HepG2 (cell line): ENCODE data around the gene CMYA5. TPM values are rescaled to one million over a fixed set of nuclear protein-coding genes. Genes with fewer than 3 reads are reported as not detected.

Experiments used
- ATAC-seq: fragments of 200-7000 bp; cut with Tn5 transposase; 3 replicates; pipeline ENCODE4 v1.9.1; 2020; ENCODE audit warnings: mild to moderate bottlenecking, moderate library complexity
- BruUV-seq: library from RNA; stranded (reverse); fragments of 400-500 nt; replicated peaks from 2 replicates; lab custom pipeline; 2021; lab: Mats Ljungman, UMichigan
- CTCF ChIA-PET: fragments of 300-600 bp; formaldehyde crosslinking; extraction: SDS; loops from one replicate; lab custom pipeline; 2021; ENCODE audit warnings: low total read pairs, inconsistent platforms, low intra/inter-chr PET ratio; lab: Yijun Ruan, JAX
- POLR2A ChIA-PET: fragments of 350-600 bp; sonication (Branson Sonifier 250); formaldehyde crosslinking; loops from one replicate; lab custom pipeline; 2020; ENCODE audit warnings: antibody characterized with exemption, inconsistent platforms; lab: Yijun Ruan, JAX
- DNase-seq: peaks from one replicate; pipeline ENCODE4 v3.0.0-alpha.2; 2015; ENCODE audit warnings: low spot score
- FAIRE-seq: peaks from 3 replicates; lab custom pipeline; 2011; peaks lifted over from hg19 to GRCh38; lab: Jason Lieb, UNC
- H2AFZ ChIP-seq: one replicate; pipeline ENCODE4 v1.6.1; 2011; ENCODE audit warnings: low read length, inconsistent platforms
- H3K27ac ChIP-seq: fragments of 300-600 bp; 3 replicates; pipeline ENCODE4 v1.8.0; 2011; ENCODE audit warnings: mixed run types, mild to moderate bottlenecking, mixed read lengths, low read length, inconsistent platforms; ENCODE audit not compliant: insufficient read depth; ENCODE audit errors: extremely low read length
- H3K27me3 ChIP-seq, 2 experiments: fragments of 200-600 bp in 1 of 2; 2 replicates in 1 of 2; 3 replicates in 1 of 2; pipeline versions ENCODE4 v1.6.0 to v1.8.0; 2011; ENCODE audit warnings: low read length in 2 of 2, mild to moderate bottlenecking in 2 of 2, moderate library complexity in 2 of 2, inconsistent platforms in 1 of 2; ENCODE audit not compliant: insufficient read depth in 2 of 2, control insufficient read depth in 1 of 2
- H3K36me3 ChIP-seq, 2 experiments: fragments of 200-600 bp in 1 of 2; replicated peaks in 1 of 2; 2 replicates in 1 of 2; 3 replicates in 1 of 2; pipeline versions ENCODE4 v1.5.1 to v1.8.0; 2011; ENCODE audit warnings: low read length in 2 of 2, inconsistent platforms in 1 of 2; ENCODE audit not compliant: insufficient read depth in 2 of 2, control insufficient read depth in 1 of 2
- H3K4me1 ChIP-seq: 2 replicates; pipeline ENCODE4 v1.5.1; 2012; ENCODE audit warnings: low read length, inconsistent platforms; ENCODE audit not compliant: insufficient read depth
- H3K4me2 ChIP-seq: 2 replicates; pipeline ENCODE4 v1.6.0; 2011; ENCODE audit warnings: low read depth, low read length, inconsistent platforms
- H3K4me3 ChIP-seq, 3 experiments: fragments of 200-600 bp in 1 of 3; sonication (generic), shearing (Covaris generic) in 1 of 3; replicated peaks in 1 of 3; 2 replicates each; pipeline ENCODE4 v1.5.1; 2011 to 2016; ENCODE audit warnings: low read length in 3 of 3, inconsistent platforms in 2 of 3, low read depth in 2 of 3, mild to moderate bottlenecking in 2 of 3, control low read depth in 1 of 3, mixed read lengths in 1 of 3; ENCODE audit not compliant: insufficient read depth in 1 of 3
- H3K79me2 ChIP-seq: one replicate; pipeline ENCODE4 v1.6.1; 2011; ENCODE audit warnings: low read length, inconsistent platforms; ENCODE audit not compliant: insufficient read depth
- H3K9ac ChIP-seq: 2 replicates; pipeline ENCODE4 v1.6.0; 2011; ENCODE audit warnings: mild to moderate bottlenecking, low read depth, low read length, inconsistent platforms; ENCODE audit not compliant: insufficient read depth
- H3K9me3 ChIP-seq: 2 replicates; pipeline ENCODE4 v1.5.1; 2012; ENCODE audit warnings: mild to moderate bottlenecking, low read length
- H4K20me1 ChIP-seq: 2 replicates; pipeline ENCODE4 v1.6.0; 2011; ENCODE audit warnings: inconsistent platforms, mild to moderate bottlenecking, low read length, moderate library complexity; ENCODE audit not compliant: insufficient read depth
- RARA ChIP-seq: IDR thresholded peaks from 2 replicates; pipeline ENCODE4 v1.6.1; 2016; ENCODE audit warnings: missing genetic modification reagents, missing compliant biosample characterization
- SAFB2 ChIP-seq: sonication (generic); formaldehyde crosslinking; IDR thresholded peaks from 2 replicates; pipeline ENCODE4 v1.5.1; 2020; ENCODE audit warnings: missing genetic modification reagents, low read depth, mild to moderate bottlenecking, borderline replicate concordance
- THAP7 ChIP-seq: sonication (generic); formaldehyde crosslinking; IDR thresholded peaks from 2 replicates; pipeline ENCODE4 v1.8.1; 2023; ENCODE audit warnings: mild to moderate bottlenecking, missing genetic modification reagents
- ZBTB25 ChIP-seq: IDR thresholded peaks from 2 replicates; pipeline ENCODE4 v1.6.1; 2018; ENCODE audit warnings: missing genetic modification reagents
- ZFP36 ChIP-seq: fragments of 150-350 bp; IDR thresholded peaks from 2 replicates; pipeline ENCODE4 v1.6.1; 2018; ENCODE audit warnings: borderline replicate concordance, low read length, low read depth; ENCODE audit not compliant: partially characterized antibody
- ZFP90 ChIP-seq: sonication (generic); formaldehyde crosslinking; IDR thresholded peaks from 2 replicates; pipeline ENCODE4 v1.8.0; 2022; ENCODE audit warnings: missing genetic modification reagents, mild to moderate bottlenecking, inconsistent platforms, borderline replicate concordance
- ZNF251 ChIP-seq: sonication (generic); formaldehyde crosslinking; IDR thresholded peaks from 2 replicates; pipeline ENCODE4 v1.9.0; 2021; ENCODE audit warnings: mild to moderate bottlenecking, missing genetic modification reagents
- ZNF44 ChIP-seq: sonication (generic); formaldehyde crosslinking; IDR thresholded peaks from 2 replicates; pipeline ENCODE4 v1.5.1; 2020; ENCODE audit warnings: mild to moderate bottlenecking, missing genetic modification reagents
- ZNF646 ChIP-seq: sonication (generic); formaldehyde crosslinking; IDR thresholded peaks from 2 replicates; pipeline ENCODE4 v1.9.0; 2021; ENCODE audit warnings: mild to moderate bottlenecking, missing genetic modification reagents
- ZSCAN9 ChIP-seq: IDR thresholded peaks from 2 replicates; pipeline ENCODE4 v1.6.1; 2016; ENCODE audit warnings: borderline replicate concordance
- ZXDC ChIP-seq: sonication (generic); formaldehyde crosslinking; IDR thresholded peaks from 2 replicates; pipeline ENCODE4 v1.5.0; 2020; ENCODE audit warnings: mild to moderate bottlenecking, missing genetic modification reagents
- WGBS: methylation state at CpG from one replicate; pipeline ENCODE4 v1.1.6; 2017; ENCODE audit warnings: low lambda C conversion rate; 5-methylcytosine and 5-hydroxymethylcytosine counted together
- in situ Hi-C: cut with HindIII; loops from 2 replicates; pipeline ENCODE4 v1.10.0; 2017; ENCODE audit warnings: low pct_unique_long_range_greater_than_20kb; ENCODE audit not compliant: extremely low pct_ligation_motif_present
- intact Hi-C: fragments of 100-400 bp; cut with micrococcal nuclease; formaldehyde crosslinking; loops from one replicate; pipeline ENCODE4 v1.10.0; 2022; ENCODE audit not compliant: unreplicated experiment
- polyA plus RNA-seq, 8 experiments: library from polyadenylated mRNA; depleted of rRNA in 3 of 8; stranded (reverse) in 7 of 8; unstranded in 1 of 8; fragments of >200 nt; fragmentation: Illumina TruSeq in 4 of 8; extraction: Trizol in 4 of 8; gene quantifications; 2 replicates each; pipeline versions ENCODE4 v1.2.1 to v1.2.3, GENCODE V29; 2011 to 2016; ENCODE audit warnings: low read depth in 4 of 8, missing spikeins in 1 of 8, mixed read lengths in 1 of 8; ENCODE audit not compliant: insufficient read depth in 1 of 8
- total RNA-seq, 5 experiments: library from RNA; depleted of rRNA; stranded (reverse); fragments of >200 nt; fragmentation: Illumina TruSeq; extraction: Trizol; gene quantifications; 2 replicates each; pipeline ENCODE4 v1.2.3, GENCODE V29; 2016; ENCODE audit warnings: low read depth in 1 of 5

CMYA5 gene
- total and polyA plus RNA-seq, 2 of the 13 experiments (the other 11 are each of a cell fraction or from before 2014, with no cell fraction given), result 0.13 to 0.51 TPM

GRCh38 chr5:79663212-79663611 lies 26.4 kb upstream of the CMYA5 start:
- intact Hi-C loops (no loop called here), in situ Hi-C loops (no loop called here)
- H2AFZ ChIP-seq, result no peak overlapping the region
- no peaks in the 10 kb centered on the region for H3K79me2 ChIP-seq
- ChIA-PET POLR2A (no interaction called here), CTCF (no interaction called here)
- H3K27me3 ChIP-seq, result no peaks in the 10 kb centered on the region
- H4K20me1 ChIP-seq, result no peaks in the 10 kb centered on the region
- H3K9me3 ChIP-seq, result no peaks in the 10 kb centered on the region
- peaks cover 0 to 7% of the 10 kb centered on the region in 2 experiments; a peak in 2 of 5 replicates for H3K36me3 ChIP-seq
- no peak overlapping the region for H3K27ac ChIP-seq
- 95% methylated on average over 3 of the region's 3 CpGs for WGBS
- no peak for ATAC-seq
- no peak overlapping the region for H3K4me3 ChIP-seq
- FAIRE-seq, result no peak
- H3K4me1 ChIP-seq, result no peaks in the 10 kb centered on the region
- no peak overlapping the region for H3K9ac ChIP-seq
- no TSS peak for BruUV-seq
- H3K4me2 ChIP-seq, result no peak overlapping the region
- DNase-seq, result no peak
- TF ChIP-seq ZNF251 (no peak), ZFP36 (no peak), ZBTB25 (CRISPR knock-in tag) (no peak), ZFP90 (CRISPR knock-in tag) (no peak), ZNF646 (no peak), ZNF44 (CRISPR knock-in tag) (no peak), ZSCAN9 (CRISPR knock-in tag) (no peak), ZXDC (no peak), RARA (CRISPR knock-in tag) (no peak), SAFB2 (no peak), THAP7 (CRISPR knock-in tag) (no peak)
